ENCODE measurements around the gene DHRS4L2. TPM values are rescaled to one million over a fixed set of nuclear protein-coding genes. Genes with fewer than 3 reads are reported as not detected.
A peak's percentile ranks its signal among the peaks of the same experiment; 100 is the strongest.
"Not testable (repeated sequence)": the region's sequence is repeated elsewhere in the genome, so short reads cannot be mapped to it uniquely, and the experiment has no call there.

The DHRS4L2 gene
- total RNA-seq, result 10 to 100 TPM; 13.5 to 22.1 TPM

DNA sequence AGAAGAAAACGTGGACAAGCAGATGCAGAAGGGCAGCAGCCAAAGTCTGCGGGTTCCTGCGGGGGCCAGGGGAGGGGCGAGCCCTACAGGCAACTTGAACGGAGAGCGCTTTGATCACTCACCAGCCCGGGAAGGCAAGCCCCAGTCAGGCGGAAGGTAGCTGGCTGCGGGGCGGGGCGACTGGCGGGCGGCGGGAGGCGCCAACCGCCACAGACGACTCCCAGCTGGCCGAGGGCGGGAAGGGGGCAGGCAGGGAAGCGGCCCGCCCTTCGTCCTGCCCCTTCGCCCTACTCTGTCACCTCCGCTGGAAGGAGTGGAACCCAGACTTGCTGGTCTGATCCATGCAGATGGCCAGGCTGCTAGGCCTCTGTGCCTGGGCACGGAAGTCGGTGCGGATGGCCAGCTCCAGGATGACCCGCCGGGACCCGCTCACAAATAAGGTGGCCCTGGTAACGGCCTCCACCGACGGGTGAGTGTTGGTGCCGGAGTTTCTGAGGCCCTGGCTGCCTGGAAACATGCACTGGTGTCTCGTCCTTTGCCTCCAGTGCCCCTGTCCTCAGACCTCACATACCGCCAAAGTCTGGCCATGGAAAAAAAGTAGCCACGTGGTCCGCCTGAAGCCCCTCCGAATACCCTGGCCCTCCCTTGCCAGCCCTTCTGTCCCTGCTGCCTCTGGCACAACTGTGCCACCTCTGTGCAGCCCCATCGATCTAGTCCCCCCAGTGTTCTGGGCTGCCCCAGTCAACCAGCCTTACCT is at the start of gene DHRS4L2:
Gene DHRS4L2 (plus strand): TSS at position 323 of the 757 bp plus-strand sequence. CDS start 19 bp downstream, at position 342.
- peak within 1 kb of the TSS in 1 of 2 donors; percentile 89 for H3K27ac Mint-ChIP-seq
- H3K9me3 Mint-ChIP-seq, result not testable (repeated sequence)
- H3K36me3 Mint-ChIP-seq, result peaks cover 0 to 17% of the 10 kb centered on the region in 2 donors
- ATAC-seq, result peak; percentile 96 to 98
- peak; percentile 68 to 88 for DNase-seq (ENCODE audit: low spot score in 2 of 2)

DNA sequence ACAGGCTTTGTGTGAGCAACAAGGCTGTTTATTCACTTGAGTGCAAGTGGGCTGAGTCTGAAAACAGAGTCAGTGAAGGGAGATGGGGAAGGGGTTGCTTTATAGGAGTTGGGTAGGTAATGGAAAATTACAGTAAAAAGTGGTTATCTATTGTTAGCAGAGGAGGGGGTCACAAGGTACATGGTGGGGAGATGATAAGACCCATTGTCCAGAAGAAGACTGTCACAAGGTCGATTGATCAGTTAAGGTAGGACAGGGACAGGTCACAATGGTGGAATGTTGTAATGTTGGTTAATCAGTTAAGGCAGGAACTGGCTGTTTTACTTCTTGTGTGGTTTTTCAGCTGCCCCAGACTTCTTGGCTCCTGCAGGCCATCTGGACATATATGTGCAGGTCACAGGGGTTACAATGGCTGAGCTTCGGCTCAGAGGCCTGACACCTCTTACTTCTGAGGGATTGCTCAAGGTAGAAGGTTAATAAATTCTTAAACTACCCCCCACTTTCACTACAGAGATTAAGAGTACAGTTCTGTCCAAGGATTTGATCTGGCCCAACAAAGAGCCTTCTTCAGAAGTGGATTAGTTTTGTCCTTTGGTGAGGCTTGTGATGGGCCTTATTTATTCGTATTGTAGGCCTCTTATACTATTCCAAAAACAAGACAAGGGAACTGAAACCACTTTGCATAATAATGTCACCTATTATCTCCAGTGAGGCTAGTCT is 49.0 kb upstream of the DHRS4L2 start:
- H3K27ac Mint-ChIP-seq, result no peak overlapping the region
- ATAC-seq, result no peak

DNA sequence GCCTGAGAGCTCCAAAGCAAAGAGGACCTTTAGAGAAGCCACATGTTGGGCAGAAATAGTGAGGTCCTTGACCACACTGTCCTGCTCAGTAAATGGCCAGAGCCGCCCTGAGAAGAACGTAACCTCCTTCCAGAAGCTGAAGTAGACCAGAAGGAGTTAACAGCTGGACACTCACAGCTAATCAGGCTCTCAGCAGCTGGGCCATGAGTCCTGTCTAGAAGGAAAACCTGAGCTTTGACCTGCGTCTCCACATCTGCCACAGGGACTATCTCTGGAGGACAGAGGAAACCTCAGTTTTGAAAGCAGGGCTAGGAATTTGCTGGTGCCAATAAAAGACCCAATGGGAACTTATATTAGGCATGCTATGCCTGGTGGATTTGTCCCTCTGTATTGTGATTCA is 47.5 kb upstream of the DHRS4L2 start:
- H3K9me3 Mint-ChIP-seq, result no peaks in the 10 kb centered on the region
- H3K36me3 Mint-ChIP-seq, result no peaks in the 10 kb centered on the region
- H3K27ac Mint-ChIP-seq, result no peak overlapping the region
- ATAC-seq (no peak), DNase-seq (ENCODE audit: low spot score in 2 of 2) (no peak)

More for the DNA sequence above, 49.0 kb upstream of the DHRS4L2 start:
- H3K36me3 Mint-ChIP-seq, result no peaks in the 10 kb centered on the region
- no peaks in the 10 kb centered on the region for H3K9me3 Mint-ChIP-seq
- DNase-seq (ENCODE audit: low spot score in 2 of 2), result no peak

DNA sequence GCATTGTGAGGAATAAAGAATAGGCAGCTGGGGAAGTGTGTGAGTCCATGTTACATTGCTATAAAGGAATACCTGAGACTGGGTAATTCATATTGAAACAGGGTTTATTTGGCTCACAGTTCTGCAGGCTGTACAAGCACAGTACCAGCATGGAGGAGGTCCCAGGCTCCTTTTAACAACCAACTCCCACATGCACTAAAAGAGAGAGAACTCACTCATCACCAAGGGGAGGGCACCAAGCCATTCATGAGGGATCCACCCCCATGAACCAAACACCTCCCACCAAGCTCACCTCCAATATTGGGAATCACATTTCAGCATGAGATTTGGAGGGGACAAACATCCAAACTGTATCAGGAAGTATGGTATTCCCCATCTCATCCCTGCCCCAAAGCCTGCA is 47.1 kb upstream of the DHRS4L2 start:
- Mint-ChIP-seq H3K9me3 (no peaks in the 10 kb centered on the region), H3K36me3 (no peaks in the 10 kb centered on the region), H3K27ac (no peak overlapping the region)
- ATAC-seq (no peak), DNase-seq (ENCODE audit: low spot score in 2 of 2) (no peak)

DNA sequence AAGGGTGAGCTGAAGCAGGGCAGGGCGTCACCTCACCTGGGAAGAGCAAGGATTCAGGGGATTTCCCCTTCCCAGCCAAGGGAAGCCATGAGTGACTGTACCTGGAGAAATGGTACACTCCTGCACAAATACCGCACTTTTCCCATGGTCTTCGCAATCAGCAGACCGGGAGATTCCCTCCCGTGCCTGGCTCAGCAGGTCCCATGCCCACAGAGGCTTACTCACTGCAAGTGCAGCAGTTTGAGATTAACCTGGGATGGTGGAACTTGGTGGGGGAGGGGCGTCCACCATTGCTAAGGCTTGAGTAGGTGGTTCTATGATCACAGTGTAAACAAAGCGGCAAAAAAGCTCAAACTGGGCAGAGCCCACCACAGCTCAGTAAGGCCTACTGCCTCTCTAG is 46.1 kb upstream of the DHRS4L2 start:
- DNase-seq (ENCODE audit: low spot score in 2 of 2) (no peak), ATAC-seq (no peak)
- Mint-ChIP-seq H3K9me3 (no peaks in the 10 kb centered on the region), H3K27ac (no peak overlapping the region), H3K36me3 (no peaks in the 10 kb centered on the region)

DNA sequence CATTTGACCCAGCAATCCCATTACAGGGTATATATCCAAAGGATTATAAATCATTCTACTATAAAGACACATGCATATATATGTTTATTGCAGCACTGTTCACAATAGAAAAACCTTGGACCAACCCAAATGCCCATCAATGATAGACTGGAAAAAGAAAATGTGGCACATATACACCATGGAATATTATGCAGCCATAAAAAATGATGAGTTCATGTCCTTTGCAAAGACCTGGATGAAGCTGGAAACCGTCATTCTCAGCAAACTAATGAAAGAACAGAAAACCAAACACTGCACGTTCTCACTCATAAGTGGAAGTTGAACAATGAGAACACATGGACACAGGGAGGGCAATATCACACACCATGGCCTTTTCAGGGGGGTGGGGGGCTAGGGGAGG is 39.7 kb upstream of the DHRS4L2 start:
- DNase-seq (ENCODE audit: low spot score in 2 of 2); ATAC-seq; H3K36me3 Mint-ChIP-seq; H3K27ac Mint-ChIP-seq; H3K9me3 Mint-ChIP-seq: not testable (repeated sequence)

DNA sequence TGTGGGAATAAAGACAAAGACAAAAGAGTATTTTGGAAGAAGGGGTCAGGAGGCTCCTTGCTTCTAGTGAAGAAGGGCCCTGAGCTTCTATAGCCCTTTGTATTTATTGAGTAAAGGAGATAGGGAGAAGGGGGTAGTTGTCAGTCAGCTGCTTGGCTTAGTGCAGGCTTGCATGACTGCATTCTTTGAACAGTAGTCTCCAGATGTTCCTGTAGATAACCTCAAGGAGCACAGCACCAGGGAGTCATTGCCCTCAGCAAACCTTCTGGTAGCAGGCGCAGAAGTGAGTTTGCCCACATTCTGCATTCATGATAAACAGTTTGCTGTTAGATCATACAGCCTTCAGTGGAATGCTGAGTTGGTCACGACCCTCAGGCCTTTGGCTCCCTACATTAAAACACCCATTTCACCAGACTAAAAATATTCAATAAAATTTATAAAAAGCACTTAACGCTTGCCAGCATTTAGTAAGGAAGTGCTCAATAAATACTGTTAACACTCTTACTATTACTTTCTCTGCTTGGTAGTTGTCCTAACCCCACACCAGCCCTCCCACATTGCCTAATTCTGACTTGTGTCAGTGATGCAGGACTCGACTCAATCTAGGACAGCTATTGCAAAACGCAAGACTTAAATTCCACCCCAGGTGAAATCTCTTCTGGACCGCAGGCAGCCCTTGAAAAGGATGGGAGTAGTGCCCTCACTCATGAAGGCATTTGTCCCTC is 38.2 kb upstream of the DHRS4L2 start:
- ATAC-seq (no peak), DNase-seq (ENCODE audit: low spot score in 2 of 2) (no peak)
- H3K9me3 Mint-ChIP-seq, result no peaks in the 10 kb centered on the region
- no peak overlapping the region for H3K27ac Mint-ChIP-seq
- H3K36me3 Mint-ChIP-seq, result peaks cover 0 to 8% of the 10 kb centered on the region in 2 donors

DNA sequence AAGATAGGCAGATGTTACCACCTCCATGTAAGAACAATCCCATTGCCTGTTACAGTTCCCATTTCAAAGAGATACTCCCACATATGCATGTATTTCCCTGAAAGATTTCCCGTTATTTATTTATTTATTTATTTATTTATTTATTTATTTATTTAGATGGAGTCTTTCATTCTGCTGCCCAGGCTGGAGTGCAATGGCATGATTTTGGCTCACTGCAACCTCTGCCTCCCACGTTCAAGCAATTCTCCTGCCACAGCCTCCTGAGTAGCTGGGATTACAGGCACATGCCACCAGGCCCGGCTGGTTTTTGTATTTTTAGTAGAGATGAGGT is 37.6 kb upstream of the DHRS4L2 start:
- ATAC-seq; H3K36me3 Mint-ChIP-seq; DNase-seq (ENCODE audit: low spot score in 2 of 2); H3K9me3 Mint-ChIP-seq; H3K27ac Mint-ChIP-seq: not testable (repeated sequence)

DNA sequence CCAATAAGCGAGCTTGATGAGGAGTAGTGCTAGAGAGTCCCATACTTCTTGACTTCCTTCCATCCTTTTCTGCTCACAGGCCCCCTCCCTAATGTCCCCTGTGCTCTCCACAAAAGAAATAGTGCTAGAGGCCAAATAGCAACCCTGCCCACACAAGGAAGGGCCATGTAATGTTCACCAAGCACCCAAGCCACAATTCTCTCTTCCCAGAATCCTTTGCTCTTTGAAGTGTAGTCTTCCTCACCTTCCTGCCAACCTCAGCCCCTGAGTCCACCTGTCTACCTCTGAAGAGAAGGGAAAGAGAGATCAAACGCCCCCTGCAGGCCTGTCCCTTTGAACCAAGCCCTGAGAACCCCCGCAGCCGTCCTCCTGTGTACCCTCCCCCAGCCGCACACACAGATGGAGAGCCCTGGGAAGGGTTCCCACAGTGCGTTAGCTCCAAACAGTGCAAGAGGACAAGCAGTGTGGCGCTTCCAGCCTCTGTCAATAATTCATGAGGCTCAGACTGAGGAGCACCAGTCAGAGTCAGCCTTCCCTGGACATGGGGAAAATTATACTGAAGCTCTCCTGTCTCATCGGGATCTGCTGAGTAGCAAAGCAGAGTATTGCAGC is 37.0 kb upstream of the DHRS4L2 start:
- Mint-ChIP-seq H3K36me3 (peaks cover 0 to 8% of the 10 kb centered on the region in 2 donors), H3K27ac (no peak overlapping the region), H3K9me3 (no peaks in the 10 kb centered on the region)
- ATAC-seq (no peak), DNase-seq (ENCODE audit: low spot score in 2 of 2) (no peak)

DNA sequence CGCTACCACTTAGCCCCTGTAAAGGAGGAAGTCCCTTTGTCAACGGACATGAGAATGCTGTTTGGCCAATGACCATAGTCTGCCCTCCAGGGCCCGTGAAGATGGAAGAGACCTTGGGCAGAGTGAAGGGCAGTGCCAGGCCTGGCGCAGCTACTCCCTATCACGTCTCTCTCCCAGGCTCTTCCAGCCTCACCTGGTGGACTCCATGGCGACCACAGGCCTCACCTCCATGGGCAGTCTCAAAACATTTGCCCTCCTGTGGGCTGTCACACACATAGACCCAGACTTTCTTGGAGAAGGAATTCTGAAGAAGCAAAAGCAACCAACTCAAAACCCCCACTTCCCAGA is 35.6 kb upstream of the DHRS4L2 start:
- peak overlapping the region in 1 of 2 donors; percentile 89 for H3K27ac Mint-ChIP-seq
- H3K36me3 Mint-ChIP-seq; ATAC-seq; DNase-seq (ENCODE audit: low spot score in 2 of 2); H3K9me3 Mint-ChIP-seq: not testable (repeated sequence)

DNA sequence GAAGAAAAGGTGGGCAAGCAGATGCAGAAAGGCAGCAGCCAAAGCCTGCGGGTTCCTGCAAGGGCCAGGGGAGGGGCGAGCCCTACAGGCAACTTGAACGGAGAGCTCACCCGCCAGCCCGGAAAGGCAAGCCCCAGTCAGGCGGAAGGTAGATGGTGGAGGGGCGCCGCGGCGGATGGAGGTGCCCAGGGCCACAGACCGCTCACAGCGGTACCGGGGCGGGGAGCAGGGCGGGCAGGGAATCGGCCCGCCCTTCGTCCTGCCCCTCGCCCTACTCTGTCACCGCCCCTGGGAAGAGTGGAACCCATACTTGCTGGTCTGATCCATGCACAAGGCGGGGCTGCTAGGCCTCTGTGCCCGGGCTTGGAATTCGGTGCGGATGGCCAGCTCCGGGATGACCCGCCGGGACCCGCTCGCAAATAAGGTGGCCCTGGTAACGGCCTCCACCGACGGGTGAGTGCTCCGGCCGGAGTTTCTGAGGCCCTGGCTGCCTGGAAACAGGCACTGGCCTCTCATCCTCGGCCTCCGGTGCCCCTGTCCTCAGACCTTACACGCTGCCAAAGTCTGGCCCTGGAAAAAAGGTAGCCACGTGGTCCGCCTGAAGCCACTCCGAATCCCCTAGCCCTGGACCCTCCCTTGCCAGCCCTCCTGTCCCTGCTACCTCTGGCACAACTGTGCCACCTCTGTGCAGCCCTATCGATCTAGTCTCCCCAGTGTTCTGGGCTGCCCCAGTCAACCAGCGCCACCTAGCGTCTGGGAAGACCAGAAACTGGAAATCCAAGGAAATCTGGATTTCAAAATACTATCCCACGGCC is 35.1 kb upstream of the DHRS4L2 start, which contains the start of gene DHRS4:
Gene DHRS4 (plus strand): TSS at position 307 of the 815 bp plus-strand sequence. CDS start 19 bp downstream, at position 326.
- no peaks in the 10 kb centered on the region for H3K9me3 Mint-ChIP-seq
- H3K27ac Mint-ChIP-seq, result peak within 1 kb of the TSS; percentile 89 to 95
- DNase-seq (ENCODE audit: low spot score in 2 of 2) (peak; percentile 80 to 82), ATAC-seq (peak; percentile 95 to 97)
- H3K36me3 Mint-ChIP-seq, result peaks cover 0 to 8% of the 10 kb centered on the region in 2 donors

DNA sequence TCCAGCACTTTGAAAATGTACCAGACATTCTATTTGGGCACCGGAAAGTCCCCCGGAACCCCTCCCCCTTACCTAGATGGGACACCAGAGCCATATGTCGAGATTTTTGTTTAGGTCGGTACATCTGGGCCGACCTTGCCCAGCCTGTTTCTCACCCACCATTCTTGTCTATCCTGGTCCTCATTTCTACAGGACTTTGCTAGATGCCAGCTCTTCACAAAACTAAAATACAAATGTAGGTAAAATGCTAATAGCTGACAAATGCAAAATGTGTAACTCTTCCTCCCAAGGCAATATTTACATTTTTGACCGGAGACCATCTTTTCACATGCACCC is 34.5 kb upstream of the DHRS4L2 start:
- H3K9me3 Mint-ChIP-seq; DNase-seq (ENCODE audit: low spot score in 2 of 2); H3K36me3 Mint-ChIP-seq: not testable (repeated sequence)
- H3K27ac Mint-ChIP-seq, result peak overlapping the region; percentile 89 to 95
- ATAC-seq, result peak; percentile 3 to 10

DNA sequence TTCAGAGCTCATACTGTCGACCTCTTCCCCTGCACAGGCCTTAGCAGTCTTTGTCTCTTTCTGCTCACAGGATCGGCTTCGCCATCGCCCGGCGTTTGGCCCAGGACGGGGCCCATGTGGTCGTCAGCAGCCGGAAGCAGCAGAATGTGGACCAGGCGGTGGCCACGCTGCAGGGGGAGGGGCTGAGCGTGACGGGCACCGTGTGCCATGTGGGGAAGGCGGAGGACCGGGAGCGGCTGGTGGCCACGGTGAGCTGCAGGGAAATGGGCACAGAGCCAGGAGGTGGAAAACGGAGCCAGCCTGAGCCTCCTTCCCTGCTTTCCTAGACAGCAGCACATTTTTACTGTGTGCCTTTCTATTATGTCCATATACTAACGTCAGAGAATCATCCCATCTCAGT is 33.8 kb upstream of the DHRS4L2 start:
- H3K36me3 Mint-ChIP-seq; DNase-seq (ENCODE audit: low spot score in 2 of 2); H3K9me3 Mint-ChIP-seq; ATAC-seq; H3K27ac Mint-ChIP-seq: not testable (repeated sequence)

DNA sequence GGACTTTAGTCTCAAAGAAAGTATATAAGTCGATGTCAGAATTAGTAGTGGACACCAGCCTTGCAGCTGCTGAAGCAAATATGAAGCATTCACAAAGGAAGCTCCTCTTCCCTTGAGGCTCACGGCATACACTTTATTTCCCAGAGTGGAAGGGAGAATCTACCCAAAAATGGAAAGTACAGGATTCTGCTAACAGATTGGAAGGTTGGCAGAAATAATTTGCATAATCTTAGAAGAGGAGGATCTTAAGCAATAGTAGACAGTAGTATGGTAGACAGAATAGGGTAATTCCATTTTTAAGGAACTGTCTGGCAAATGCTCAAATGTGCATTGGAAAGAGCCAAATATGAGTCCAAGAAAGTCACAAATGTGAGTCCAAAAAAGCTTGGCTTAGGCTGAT is 32.9 kb upstream of the DHRS4L2 start:
- not testable (repeated sequence) for H3K36me3 Mint-ChIP-seq; H3K9me3 Mint-ChIP-seq; DNase-seq (ENCODE audit: low spot score in 2 of 2); H3K27ac Mint-ChIP-seq; ATAC-seq

DNA sequence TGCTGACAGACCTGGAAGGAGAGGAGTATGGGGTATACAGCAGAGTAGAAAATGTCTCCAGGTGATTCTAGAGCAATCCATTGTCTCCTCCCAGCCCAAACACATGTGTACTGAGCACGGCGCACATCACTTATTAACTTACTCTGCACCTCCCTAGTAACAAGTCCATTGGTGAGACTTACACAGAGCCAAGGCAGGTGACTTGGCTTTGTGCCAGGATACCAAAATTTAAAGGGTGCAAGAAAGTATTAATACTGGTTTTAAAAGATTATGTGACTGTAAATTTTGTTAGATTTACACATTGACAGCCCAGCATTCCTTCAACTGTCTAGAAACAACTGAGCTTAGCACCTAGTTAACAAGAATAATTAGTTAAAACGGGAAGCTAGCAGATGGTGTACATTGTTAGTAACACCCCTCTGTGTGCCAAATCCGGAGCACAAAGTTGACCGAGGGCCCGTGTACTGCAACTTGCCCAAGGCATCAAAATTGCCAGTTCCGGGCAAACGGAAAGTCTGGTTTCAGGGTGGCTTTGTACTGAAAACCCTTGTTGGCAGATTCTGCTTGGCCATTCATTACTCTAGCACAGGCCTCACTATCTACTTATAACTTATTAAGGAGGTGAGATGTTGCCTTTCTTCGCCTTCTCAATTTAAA is 30.7 kb upstream of the DHRS4L2 start:
- not testable (repeated sequence) for DNase-seq (ENCODE audit: low spot score in 2 of 2); H3K27ac Mint-ChIP-seq; ATAC-seq; H3K36me3 Mint-ChIP-seq; H3K9me3 Mint-ChIP-seq

DNA sequence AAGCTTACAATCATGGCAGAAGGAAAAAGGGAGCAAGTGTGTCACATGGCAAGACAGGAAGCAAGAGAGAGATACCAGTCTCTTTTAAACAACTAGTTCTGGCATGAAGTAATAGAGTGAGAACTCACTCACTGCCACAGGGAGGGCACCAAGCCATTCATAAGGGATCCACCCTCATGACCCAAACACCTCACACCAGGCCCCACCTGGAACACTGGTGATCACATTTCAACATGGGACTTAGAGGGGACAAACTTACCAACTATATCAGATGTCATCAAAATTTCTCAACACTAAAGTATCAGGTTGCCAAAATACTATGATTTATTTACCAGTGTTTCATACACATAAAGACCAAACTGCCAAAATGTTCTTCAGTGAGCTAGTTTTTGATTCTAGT is 27.8 kb upstream of the DHRS4L2 start:
- not testable (repeated sequence) for H3K27ac Mint-ChIP-seq; ATAC-seq; H3K9me3 Mint-ChIP-seq; DNase-seq (ENCODE audit: low spot score in 2 of 2); H3K36me3 Mint-ChIP-seq

Measured in activated naive CD4-positive, alpha-beta T cell treated with anti-CD3 and anti-CD28 coated beads, Interleukin-2, amount 50 U/mL, for 72 hours (primary cell).